ENCODE measurements around the gene PBX3.

The PBX3 gene

GRCh38 chr9:125972012-125972729, 225.0 kb downstream of the PBX3 start:
- Histone ChIP-seq H3K36me3 (ENCODE audit: low read length) (no peaks in the 10 kb centered on the region), H3K9ac (ENCODE audit: low read length) (no peak overlapping the region), H3K9me3 (ENCODE audit: insufficient read depth, low read length) (no peaks in the 10 kb centered on the region), H2AFZ (ENCODE audit: low read depth, low read length, severe bottlenecking) (no peak overlapping the region), H4K20me1 (ENCODE audit: low read depth, low read length) (no peaks in the 10 kb centered on the region), H3K79me2 (ENCODE audit: insufficient read depth, low read length) (no peaks in the 10 kb centered on the region), H3K27ac (ENCODE audit: low read depth, low read length) (no peak overlapping the region), H3K4me2 (ENCODE audit: low read depth, low read length, poor library complexity, severe bottlenecking) (no peak overlapping the region), H3K27me3 (ENCODE audit: low read length) (no peaks in the 10 kb centered on the region), H3K4me3 (ENCODE audit: insufficient read depth, low read length, poor library complexity, severe bottlenecking) (no peak overlapping the region), H3K9me2 (replicated peaks; ENCODE audit: insufficient read depth, low read length) (no peaks in the 10 kb centered on the region), H3F3A (ENCODE audit: insufficient read depth) (no peaks in the 10 kb centered on the region)
- no peak for TF ChIP-seq EZH2phosphoT487 (conservative IDR thresholded peaks at IDR 0.05; ENCODE audit: low read length)
- TF ChIP-seq, protein P1, sequence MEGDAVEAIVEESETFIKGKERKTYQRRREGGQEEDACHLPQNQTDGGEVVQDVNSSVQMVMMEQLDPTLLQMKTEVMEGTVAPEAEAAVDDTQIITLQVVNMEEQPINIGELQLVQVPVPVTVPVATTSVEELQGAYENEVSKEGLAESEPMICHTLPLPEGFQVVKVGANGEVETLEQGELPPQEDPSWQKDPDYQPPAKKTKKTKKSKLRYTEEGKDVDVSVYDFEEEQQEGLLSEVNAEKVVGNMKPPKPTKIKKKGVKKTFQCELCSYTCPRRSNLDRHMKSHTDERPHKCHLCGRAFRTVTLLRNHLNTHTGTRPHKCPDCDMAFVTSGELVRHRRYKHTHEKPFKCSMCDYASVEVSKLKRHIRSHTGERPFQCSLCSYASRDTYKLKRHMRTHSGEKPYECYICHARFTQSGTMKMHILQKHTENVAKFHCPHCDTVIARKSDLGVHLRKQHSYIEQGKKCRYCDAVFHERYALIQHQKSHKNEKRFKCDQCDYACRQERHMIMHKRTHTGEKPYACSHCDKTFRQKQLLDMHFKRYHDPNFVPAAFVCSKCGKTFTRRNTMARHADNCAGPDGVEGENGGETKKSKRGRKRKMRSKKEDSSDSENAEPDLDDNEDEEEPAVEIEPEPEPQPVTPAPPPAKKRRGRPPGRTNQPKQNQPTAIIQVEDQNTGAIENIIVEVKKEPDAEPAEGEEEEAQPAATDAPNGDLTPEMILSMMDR (IDR thresholded peaks at IDR 0.05; ENCODE audit: insufficient read depth, low read length, poor library complexity, severe bottlenecking), result no peak

- Histone ChIP-seq H3K9ac (ENCODE audit: low read length) (no peak overlapping the region), H3K9me3 (ENCODE audit: insufficient read depth, low read length) (no peaks in the 10 kb centered on the region), H3K27me3 (ENCODE audit: low read length) (no peaks in the 10 kb centered on the region), H2AFZ (ENCODE audit: low read depth, low read length, severe bottlenecking) (no peak overlapping the region), H3K9me2 (replicated peaks; ENCODE audit: insufficient read depth, low read length) (no peaks in the 10 kb centered on the region), H3K27ac (ENCODE audit: low read depth, low read length) (no peak overlapping the region), H4K20me1 (ENCODE audit: low read depth, low read length) (no peaks in the 10 kb centered on the region), H3F3A (ENCODE audit: insufficient read depth) (no peaks in the 10 kb centered on the region), H3K79me2 (ENCODE audit: insufficient read depth, low read length) (no peaks in the 10 kb centered on the region), H3K4me2 (ENCODE audit: low read depth, low read length, poor library complexity, severe bottlenecking) (no peak overlapping the region), H3K36me3 (ENCODE audit: low read length) (no peaks in the 10 kb centered on the region), H3K4me3 (ENCODE audit: insufficient read depth, low read length, poor library complexity, severe bottlenecking) (no peak overlapping the region)
- TF ChIP-seq, protein P1 (IDR thresholded peaks at IDR 0.05; ENCODE audit: insufficient read depth, low read length, poor library complexity, severe bottlenecking), result no peak
- TF ChIP-seq EZH2phosphoT487 (conservative IDR thresholded peaks at IDR 0.05; ENCODE audit: low read length), result no peak
Observed at GRCh38 chr9:125973547-125973946, 226.4 kb downstream of the PBX3 start.

DNA sequence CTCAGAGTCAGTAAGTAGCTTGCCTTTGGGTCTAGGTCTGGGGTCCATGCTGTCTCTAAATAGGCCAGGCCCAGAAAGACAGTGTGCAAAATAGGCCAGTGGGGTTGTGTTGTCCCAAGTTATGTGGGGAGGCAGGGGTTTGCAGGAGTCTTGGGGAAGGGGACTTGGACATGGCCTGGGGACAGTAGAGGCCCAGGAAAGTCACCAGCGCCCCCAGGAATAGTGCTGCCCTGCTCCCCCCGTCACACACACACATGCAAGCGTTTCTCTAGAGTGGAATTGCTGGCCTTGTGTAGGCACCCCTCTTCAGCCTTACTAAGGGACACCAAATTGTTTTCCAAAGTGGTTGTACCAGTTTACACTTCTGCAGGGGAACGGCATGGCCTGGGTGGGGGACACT, 227.5 kb downstream of the PBX3 start:
- Histone ChIP-seq H3K27me3 (ENCODE audit: low read length) (no peaks in the 10 kb centered on the region), H3K9me3 (ENCODE audit: insufficient read depth, low read length) (peaks cover 5% of the 10 kb centered on the region; the same call in 1 of the 2 replicates), H4K20me1 (ENCODE audit: low read depth, low read length) (no peaks in the 10 kb centered on the region), H3K27ac (ENCODE audit: low read depth, low read length) (no peak overlapping the region), H2AFZ (ENCODE audit: low read depth, low read length, severe bottlenecking) (no peak overlapping the region), H3K9me2 (replicated peaks; ENCODE audit: insufficient read depth, low read length) (no peaks in the 10 kb centered on the region), H3K36me3 (ENCODE audit: low read length) (no peaks in the 10 kb centered on the region), H3K4me3 (ENCODE audit: insufficient read depth, low read length, poor library complexity, severe bottlenecking) (no peak overlapping the region), H3K79me2 (ENCODE audit: insufficient read depth, low read length) (no peaks in the 10 kb centered on the region), H3K4me2 (ENCODE audit: low read depth, low read length, poor library complexity, severe bottlenecking) (no peak overlapping the region), H3F3A (ENCODE audit: insufficient read depth) (no peaks in the 10 kb centered on the region), H3K9ac (ENCODE audit: low read length) (no peak overlapping the region)
- TF ChIP-seq EZH2phosphoT487 (conservative IDR thresholded peaks at IDR 0.05; ENCODE audit: low read length), result no peak
- TF ChIP-seq, protein P1 (IDR thresholded peaks at IDR 0.05; ENCODE audit: insufficient read depth, low read length, poor library complexity, severe bottlenecking), result no peak
